ENCODE data around the gene UBE2H. TPM values are rescaled to one million over a fixed set of nuclear protein-coding genes. Genes with fewer than 3 reads are reported as not detected.

UBE2H gene
- total RNA-seq, 1 donor from 2014 or later: 92.3 TPM

DNA sequence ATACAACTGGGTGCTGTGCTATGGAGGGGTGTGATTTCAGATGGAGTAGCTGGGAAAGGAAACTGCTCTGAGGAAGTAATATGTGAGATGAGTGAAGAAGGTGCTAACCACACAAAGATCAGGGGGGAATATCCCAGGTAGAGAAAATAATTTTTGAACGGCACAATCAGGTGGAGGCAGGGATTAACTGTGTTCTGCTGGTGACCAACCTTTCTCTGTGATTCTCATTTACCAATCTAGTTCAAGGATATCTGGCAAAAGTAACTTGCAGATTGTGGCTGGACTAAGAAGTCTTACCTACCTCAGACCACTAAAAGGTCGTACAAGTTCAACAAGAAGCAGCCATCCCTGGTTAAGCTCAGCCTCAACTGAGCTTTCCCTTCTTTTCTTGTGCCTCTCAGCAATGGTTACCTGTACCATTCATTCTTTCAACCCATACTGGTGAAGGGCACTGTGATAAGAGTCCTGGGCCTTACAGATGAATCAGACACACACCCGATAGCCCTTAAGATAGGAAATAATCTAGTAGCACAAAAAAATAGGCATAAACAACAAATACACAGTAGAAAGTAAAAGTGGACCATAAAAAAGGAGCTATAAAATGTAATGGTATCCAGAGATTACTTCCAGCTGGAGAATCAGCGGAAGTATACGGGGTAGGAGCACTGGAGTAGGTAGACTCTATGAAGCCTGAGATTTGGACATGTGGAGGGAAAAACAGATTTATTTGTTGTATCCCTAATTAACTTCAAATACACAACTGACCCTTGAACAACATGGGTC lies 96.6 kb downstream of the UBE2H start:
- H3K36me3 Mint-ChIP-seq (ENCODE audit: low read depth, unreplicated experiment): peaks cover 10% of the 10 kb centered on the region
- TF ChIP-seq, protein P1, sequence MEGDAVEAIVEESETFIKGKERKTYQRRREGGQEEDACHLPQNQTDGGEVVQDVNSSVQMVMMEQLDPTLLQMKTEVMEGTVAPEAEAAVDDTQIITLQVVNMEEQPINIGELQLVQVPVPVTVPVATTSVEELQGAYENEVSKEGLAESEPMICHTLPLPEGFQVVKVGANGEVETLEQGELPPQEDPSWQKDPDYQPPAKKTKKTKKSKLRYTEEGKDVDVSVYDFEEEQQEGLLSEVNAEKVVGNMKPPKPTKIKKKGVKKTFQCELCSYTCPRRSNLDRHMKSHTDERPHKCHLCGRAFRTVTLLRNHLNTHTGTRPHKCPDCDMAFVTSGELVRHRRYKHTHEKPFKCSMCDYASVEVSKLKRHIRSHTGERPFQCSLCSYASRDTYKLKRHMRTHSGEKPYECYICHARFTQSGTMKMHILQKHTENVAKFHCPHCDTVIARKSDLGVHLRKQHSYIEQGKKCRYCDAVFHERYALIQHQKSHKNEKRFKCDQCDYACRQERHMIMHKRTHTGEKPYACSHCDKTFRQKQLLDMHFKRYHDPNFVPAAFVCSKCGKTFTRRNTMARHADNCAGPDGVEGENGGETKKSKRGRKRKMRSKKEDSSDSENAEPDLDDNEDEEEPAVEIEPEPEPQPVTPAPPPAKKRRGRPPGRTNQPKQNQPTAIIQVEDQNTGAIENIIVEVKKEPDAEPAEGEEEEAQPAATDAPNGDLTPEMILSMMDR (IDR thresholded peaks at IDR 0.05; ENCODE audit: unreplicated experiment): no peak
- H3K4me1 Mint-ChIP-seq (ENCODE audit: unreplicated experiment): peaks cover 25% of the 10 kb centered on the region
- H3K4me3 Mint-ChIP-seq (ENCODE audit: unreplicated experiment): peak overlapping the region; percentile 57
- H3K27me3 Mint-ChIP-seq (ENCODE audit: unreplicated experiment): peaks cover 3% of the 10 kb centered on the region
- no peak overlapping the region for H3K27ac Mint-ChIP-seq (ENCODE audit: unreplicated experiment)
- DNase-seq (ENCODE audit: low spot score): no peak
- H3K9me3 Mint-ChIP-seq (ENCODE audit: unreplicated experiment): no peaks in the 10 kb centered on the region

- Mint-ChIP-seq H3K9me3 (ENCODE audit: unreplicated experiment) (no peaks in the 10 kb centered on the region), H3K4me3 (ENCODE audit: unreplicated experiment) (no peak overlapping the region), H3K27ac (ENCODE audit: unreplicated experiment) (no peak overlapping the region), H3K4me1 (ENCODE audit: unreplicated experiment) (peaks cover 26% of the 10 kb centered on the region), H3K36me3 (ENCODE audit: low read depth, unreplicated experiment) (peaks cover 10% of the 10 kb centered on the region), H3K27me3 (ENCODE audit: unreplicated experiment) (peaks cover 1% of the 10 kb centered on the region)
- TF ChIP-seq, protein P1 (IDR thresholded peaks at IDR 0.05; ENCODE audit: unreplicated experiment): no peak
- DNase-seq (ENCODE audit: low spot score): no peak
Observed at GRCh38 chr7:129855234-129855673, 97.5 kb downstream of the UBE2H start.

DNA sequence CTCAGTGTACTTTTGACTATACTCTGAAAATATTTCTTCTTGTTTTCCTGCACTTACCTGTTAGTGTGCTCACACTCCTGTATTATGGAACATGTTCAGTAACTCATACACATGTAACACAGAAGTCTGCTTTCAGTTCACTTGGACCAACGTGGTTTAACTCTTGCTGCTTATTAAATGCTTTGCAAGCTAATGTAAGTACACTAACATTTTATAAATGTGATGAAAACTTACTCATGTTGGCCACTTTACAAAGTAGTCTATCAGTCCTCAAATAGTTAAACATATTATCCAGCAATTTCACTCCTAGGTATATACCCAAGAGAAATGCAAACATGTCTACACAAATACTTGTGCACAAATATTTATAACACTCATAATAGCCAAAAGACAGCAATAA lies 98.4 kb downstream of the UBE2H start:
- DNase-seq (ENCODE audit: low spot score): no peak
- peaks cover 10% of the 10 kb centered on the region for H3K36me3 Mint-ChIP-seq (ENCODE audit: low read depth, unreplicated experiment)
- peaks cover 2% of the 10 kb centered on the region for H3K27me3 Mint-ChIP-seq (ENCODE audit: unreplicated experiment)
- TF ChIP-seq, protein P1 (IDR thresholded peaks at IDR 0.05; ENCODE audit: unreplicated experiment): no peak
- H3K27ac Mint-ChIP-seq (ENCODE audit: unreplicated experiment): no peak overlapping the region
- peaks cover 22% of the 10 kb centered on the region for H3K4me1 Mint-ChIP-seq (ENCODE audit: unreplicated experiment)
- no peak overlapping the region for H3K4me3 Mint-ChIP-seq (ENCODE audit: unreplicated experiment)
- no peaks in the 10 kb centered on the region for H3K9me3 Mint-ChIP-seq (ENCODE audit: unreplicated experiment)

DNA sequence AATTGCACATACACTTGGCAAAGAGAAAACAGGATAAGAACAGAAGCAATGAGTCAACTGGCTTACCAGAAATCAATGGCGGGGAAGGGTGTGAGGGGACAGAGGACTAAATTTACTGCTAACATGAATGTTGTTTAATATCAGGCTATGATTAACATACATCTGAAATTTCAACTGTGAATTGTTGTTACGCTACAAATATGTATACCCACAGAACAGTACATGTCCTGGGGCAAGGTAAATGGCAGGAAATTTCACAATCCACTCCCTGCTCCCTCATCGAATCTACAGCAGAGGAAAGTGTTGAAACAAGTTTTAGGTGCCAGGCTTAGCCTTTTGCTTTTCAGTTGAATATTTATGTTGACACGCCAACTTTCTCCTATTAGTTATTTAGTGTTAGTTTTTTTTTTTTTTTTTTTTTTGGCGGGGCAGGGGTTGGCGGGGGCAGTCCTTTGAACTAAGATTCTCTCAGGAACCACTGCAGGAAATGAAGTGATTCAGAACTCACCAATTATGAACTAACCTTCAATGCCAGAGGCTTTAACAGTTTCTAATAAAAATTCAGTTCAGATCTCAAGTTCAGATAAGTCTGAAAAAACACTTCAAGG lies 99.0 kb downstream of the UBE2H start:
- peaks cover 23% of the 10 kb centered on the region for H3K4me1 Mint-ChIP-seq (ENCODE audit: unreplicated experiment)
- no peaks in the 10 kb centered on the region for H3K9me3 Mint-ChIP-seq (ENCODE audit: unreplicated experiment)
- TF ChIP-seq, protein P1 (IDR thresholded peaks at IDR 0.05; ENCODE audit: unreplicated experiment): no peak
- H3K36me3 Mint-ChIP-seq (ENCODE audit: low read depth, unreplicated experiment): peaks cover 10% of the 10 kb centered on the region
- DNase-seq (ENCODE audit: low spot score): no peak
- peak overlapping the region; percentile 70 for H3K27ac Mint-ChIP-seq (ENCODE audit: unreplicated experiment)
- no peak overlapping the region for H3K4me3 Mint-ChIP-seq (ENCODE audit: unreplicated experiment)
- peaks cover 2% of the 10 kb centered on the region for H3K27me3 Mint-ChIP-seq (ENCODE audit: unreplicated experiment)

- Mint-ChIP-seq H3K27me3 (ENCODE audit: unreplicated experiment) (peaks cover 2% of the 10 kb centered on the region), H3K4me3 (ENCODE audit: unreplicated experiment) (no peak overlapping the region), H3K9me3 (ENCODE audit: unreplicated experiment) (no peaks in the 10 kb centered on the region), H3K4me1 (ENCODE audit: unreplicated experiment) (peaks cover 38% of the 10 kb centered on the region), H3K27ac (ENCODE audit: unreplicated experiment) (no peak overlapping the region), H3K36me3 (ENCODE audit: low read depth, unreplicated experiment) (peaks cover 10% of the 10 kb centered on the region)
- no peak for DNase-seq (ENCODE audit: low spot score)
- TF ChIP-seq, protein P1 (IDR thresholded peaks at IDR 0.05; ENCODE audit: unreplicated experiment): no peak
Observed at GRCh38 chr7:129851809-129852208, 101.0 kb downstream of the UBE2H start.

Measured in endothelial cell (in vitro differentiated cells).